ENCODE results near the gene ARHGAP33.

DNA sequence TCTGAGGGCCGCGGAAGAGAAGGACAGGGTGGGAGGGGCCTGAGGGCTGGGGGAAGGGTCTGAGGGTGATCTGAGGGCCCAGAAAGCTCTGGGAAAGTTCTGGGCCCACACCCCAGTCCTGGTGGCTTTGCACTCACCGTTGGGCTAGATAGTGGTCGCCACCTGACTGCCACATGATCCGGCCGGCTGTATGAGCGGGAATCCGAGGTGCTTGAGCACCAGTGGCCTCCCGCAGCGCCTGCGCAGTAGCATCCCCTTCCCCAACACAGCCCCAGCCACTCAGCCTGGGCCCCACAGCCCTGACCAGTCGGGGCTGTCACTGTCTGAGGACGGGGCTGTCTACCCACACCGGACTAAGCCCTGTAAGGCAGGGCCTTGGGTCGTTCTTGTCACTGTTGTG, 22.3 kb downstream of the ARHGAP33 start:
- TF ChIP-seq, protein P1, sequence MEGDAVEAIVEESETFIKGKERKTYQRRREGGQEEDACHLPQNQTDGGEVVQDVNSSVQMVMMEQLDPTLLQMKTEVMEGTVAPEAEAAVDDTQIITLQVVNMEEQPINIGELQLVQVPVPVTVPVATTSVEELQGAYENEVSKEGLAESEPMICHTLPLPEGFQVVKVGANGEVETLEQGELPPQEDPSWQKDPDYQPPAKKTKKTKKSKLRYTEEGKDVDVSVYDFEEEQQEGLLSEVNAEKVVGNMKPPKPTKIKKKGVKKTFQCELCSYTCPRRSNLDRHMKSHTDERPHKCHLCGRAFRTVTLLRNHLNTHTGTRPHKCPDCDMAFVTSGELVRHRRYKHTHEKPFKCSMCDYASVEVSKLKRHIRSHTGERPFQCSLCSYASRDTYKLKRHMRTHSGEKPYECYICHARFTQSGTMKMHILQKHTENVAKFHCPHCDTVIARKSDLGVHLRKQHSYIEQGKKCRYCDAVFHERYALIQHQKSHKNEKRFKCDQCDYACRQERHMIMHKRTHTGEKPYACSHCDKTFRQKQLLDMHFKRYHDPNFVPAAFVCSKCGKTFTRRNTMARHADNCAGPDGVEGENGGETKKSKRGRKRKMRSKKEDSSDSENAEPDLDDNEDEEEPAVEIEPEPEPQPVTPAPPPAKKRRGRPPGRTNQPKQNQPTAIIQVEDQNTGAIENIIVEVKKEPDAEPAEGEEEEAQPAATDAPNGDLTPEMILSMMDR (IDR thresholded peaks at IDR 0.05; ENCODE audit: low read depth, low read length) = no peak
- no peak for TF ChIP-seq EZH2phosphoT487 (IDR thresholded peaks at IDR 0.05; ENCODE audit: low read depth)

Data from OCI-LY3 (cell line).